ENCODE measurements around the gene SPSB3.

Gene SPSB3

GRCh38 chr16:1782408-1783264 is at the start of gene SPSB3, which contains the start of gene NUBP2:
Gene SPSB3 (minus strand): TSS chr16:1782571. CDS start chr16:1781483, 1,088 bp downstream.
Gene NUBP2 (plus strand): TSS chr16:1782960. CDS start chr16:1783021, 61 bp downstream.
- DNase-seq: peak; percentile 99

DNA sequence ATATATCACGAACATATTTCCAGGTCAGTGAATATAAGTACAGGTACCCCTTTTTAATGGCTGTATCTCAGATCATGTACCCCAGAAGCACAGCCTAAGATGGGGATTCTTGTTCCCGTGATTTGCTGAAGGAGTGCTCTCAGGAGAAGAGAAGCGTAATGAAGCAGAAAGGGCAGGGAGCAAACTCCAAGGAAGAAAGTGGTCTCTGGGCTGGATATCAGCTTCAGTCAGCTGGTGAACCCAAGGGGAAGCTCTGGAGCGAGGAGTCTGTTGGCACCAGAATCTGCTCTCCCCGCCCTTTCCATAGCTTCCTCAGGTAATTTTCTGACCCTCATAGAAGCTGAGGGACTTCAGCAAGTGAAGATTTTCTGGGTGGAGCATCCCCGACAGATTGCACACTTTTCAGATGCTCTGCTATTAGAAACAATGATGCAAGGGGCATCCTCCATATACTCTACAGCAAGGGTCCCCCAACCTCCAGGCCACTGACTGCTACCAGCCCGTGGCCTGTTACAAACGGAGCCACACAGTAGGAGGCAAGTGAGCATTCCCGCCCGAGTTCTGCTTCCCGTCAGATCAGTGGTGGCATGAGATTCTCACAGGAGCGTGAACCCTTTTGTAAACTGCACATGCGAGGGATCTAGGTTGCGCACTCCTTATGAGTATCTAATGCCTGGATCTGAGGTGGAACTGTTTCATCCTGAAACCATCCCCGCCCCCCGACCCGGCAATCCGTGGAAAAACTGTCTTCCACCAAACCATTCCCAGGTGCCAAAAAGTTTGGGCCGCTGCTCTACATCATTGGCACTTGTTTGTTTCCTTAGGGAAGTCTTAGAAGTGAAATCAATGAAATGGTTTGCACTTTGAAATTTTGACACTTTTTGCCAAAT is 49.1 kb upstream of the SPSB3 start:
- DNase-seq: no peak

DNA sequence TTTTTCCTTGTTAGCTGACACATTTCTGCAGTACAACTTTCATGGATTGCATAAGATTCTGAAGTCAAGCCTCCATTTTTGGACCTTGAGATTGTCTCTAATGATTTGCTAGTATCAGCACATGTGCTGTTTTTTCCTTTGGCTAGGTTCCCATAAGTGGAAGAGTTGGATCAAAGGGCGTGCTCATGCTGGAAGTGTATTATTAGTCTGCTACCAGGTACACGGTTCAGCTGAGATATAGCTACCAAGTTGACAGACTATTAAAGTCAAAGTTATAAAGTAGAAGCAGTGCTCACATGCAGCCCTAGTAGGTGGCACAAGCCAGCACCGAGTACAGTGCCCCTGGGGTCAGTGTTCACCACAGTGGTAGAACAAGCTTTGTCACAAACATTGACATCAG is 47.8 kb upstream of the SPSB3 start:
- DNase-seq: no peak

DNA sequence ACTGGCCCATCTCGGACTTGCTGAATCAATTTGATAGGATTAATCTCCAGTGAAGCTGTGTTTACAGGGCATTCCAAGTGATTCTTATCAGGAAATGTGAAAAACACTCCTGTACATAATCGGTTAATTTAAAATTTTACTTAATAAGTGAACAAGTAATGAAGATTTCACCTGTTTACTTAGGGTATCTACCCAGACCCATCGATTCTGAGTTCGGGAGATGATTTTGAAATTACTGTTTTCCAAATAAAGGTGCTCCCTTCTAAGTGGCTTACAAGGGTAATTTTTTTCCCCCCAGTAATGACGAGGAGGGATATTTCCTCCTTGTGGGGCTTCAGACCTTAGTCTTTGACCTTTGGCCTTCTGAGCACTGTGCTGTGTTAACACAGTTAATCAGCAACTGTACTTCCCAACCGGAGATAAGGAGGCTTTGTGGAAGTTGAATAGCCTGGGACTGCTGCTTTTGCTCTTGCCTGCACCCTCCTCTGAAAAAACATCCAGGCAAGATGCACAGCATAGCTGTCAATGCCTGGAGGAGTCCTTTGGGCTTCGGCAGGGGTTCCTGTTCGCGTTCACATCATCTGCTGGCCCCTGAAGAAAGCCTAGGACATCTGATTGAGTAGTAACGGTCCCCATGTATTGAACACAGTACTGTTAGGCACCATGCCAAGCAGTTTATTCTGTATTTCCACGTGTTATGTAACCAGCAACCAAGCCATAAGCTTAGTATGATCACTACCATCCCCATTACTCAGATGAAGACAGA is 46.5 kb upstream of the SPSB3 start:
- no peak for DNase-seq

DNA sequence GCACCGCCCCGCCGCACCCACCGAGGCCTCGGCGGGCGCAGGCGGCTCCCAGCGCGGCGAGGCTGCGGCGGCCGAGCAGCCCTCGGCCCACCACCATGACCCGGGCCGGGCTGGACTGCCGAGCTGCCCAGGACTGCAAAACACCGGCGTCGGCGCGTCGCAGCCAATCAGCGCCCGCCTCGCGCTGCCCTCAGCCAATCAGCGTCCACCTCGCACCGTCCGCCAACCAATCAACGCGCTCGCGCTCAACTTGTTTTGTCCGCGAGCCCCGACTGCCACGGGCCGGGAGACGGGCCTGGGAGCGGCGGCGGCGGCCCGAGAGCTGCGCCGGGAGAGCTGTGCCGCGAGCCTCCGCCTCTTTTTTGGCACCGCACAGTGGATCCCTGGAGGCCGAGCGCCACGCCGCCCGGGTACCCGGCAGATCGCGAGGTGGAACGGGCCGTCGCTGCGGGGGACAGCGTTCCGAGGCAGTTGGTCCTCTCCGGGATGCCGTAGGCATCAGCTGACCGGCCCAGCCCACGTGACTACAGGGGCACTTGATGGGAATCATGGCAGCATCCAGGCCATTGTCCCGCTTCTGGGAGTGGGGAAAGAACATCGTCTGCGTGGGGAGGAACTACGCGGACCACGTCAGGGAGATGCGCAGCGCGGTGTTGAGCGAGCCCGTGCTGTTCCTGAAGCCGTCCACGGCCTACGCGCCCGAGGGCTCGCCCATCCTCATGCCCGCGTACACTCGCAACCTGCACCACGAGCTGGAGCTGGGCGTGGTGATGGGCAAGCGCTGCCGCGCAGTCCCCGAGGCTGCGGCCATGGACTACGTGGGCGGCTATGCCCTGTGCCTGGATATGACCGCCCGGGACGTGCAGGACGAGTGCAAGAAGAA is 44.6 kb upstream of the SPSB3 start, which contains the start of the genes FAHD1 and HAGH:
Gene FAHD1, plus strand, starts transcription at position 516 of the 883 bp plus-strand sequence. Its CDS starts 33 bp downstream, at position 549.
Gene HAGH, minus strand, starts transcription at position 135 of the 883 bp plus-strand sequence. Its CDS starts 38 bp downstream, at position 97.
- peak; percentile 67 for DNase-seq

DNA sequence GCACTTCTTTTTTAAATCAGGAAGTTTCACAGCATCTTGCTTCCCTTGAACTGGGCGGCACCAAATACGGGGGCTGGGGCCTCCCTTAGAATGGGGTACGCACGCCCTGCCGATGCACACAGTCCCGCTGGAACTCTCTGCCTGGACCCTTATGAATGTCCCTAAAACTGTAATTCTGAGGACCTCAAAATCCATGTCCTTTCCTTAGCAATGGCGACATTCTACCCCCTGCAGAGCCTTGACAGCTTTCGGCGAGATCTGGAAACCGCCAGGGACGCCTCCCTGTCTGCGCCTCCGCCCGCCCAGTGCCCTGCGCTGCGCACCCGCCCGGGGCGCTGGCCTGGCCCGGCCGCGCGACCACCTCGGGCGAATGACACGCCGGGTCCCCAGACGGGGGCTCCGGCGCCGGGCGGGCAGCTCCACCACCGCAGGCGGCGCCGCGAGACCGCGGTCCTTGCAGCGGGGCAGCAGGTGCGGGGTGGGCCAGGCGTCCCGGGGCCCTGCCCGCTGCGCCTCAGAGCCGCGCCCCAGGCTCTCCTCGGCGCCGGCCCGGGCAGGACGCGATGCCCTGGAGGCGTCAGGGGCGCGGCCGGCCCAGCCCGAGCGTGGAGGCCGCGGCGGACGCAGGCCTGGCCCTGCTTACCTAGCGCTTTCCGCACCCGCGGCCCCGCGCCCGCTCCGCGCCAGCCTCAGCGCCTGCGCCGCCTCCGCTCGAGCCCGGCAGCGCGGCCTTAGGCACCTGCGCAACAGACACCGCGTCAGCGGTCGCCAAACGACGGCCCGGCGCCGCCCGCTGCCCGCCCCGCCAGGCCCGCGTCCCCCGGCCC is 43.7 kb upstream of the SPSB3 start:
- DNase-seq: no peak

DNA sequence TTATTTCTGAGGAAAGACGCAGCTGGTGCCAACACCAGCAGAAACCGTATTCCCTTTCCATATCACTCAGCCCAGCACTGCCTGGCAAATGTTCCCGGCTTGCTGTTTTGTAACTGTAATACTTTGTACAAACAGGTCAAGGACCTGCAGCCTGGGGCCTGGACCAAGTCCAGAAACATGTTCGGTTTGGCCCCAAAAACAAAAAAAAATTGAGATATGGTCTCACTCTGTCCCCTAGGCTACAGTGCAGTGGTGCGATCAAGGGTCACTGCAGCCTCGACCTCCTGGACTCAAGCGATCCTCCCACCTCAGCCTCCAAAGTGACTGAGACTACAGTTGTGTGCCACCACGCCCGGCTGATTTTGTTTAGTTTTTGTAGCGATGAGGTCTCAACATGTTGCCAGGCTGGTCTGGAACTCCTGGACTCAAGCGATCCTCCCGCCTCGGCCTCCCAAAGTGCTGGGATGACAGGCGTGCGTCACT is 43.1 kb upstream of the SPSB3 start:
- DNase-seq: no peak

GRCh38 chr16:1823821-1824220 is 41.5 kb upstream of the SPSB3 start:
- no peak for DNase-seq

GRCh38 chr16:1822801-1823200 is 40.4 kb upstream of the SPSB3 start:
- DNase-seq: no peak

DNA sequence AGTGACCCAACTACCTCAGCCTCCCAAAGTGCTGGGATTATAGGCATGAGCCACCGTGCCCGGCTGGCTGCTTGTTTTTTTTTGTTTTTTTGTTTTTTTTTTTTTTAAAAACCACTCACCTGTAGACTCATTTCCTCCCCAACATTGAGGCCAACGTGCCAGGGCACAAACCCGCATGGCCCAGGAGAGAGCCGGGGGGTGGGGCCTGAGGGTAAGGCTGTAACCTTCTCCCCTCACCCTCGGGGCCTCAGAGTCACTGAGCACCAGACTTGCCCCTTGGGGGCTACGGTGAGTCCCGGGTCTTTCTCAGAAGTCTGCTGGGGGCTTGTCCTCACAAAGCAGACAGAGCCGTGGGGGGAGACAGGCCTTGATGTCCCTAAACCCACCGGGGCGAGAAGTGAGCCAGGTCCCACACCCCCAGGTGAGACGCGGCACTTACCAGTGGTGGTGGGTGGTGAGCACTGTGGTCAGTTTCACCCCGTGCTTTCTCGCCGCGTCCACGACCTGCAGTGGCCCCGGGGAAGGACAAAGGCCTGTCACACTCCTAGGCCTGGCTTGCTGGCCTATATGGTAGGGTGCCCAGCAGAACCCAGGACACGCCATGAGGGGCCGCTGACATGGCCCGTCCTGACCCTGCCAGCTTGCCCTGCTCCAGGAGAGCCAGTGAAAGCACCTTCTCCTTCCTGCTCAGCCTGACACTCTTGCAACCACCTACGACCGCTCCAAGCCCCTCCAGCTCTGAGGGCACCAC is 39.7 kb upstream of the SPSB3 start:
- DNase-seq: no peak

DNA sequence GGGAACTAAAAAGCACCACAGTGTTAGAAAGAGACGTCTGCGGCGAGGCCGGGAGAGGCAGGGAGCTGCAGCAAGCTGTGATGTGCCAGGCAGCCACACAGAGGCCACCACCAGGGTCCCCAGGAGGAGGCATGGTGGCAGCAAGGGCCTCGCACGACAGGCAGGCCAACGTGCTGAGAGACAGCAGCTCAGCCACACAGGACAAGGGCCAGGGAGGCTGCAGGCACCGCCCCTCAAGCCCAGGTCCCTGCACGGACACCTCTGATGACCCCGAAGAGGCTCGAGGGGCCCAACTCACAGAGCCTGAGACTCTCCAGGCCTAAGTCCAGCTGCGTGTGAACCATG is 38.5 kb upstream of the SPSB3 start:
- DNase-seq: no peak

- DNase-seq: no peak
Observed at GRCh38 chr16:1820096-1820945, 38.0 kb upstream of the SPSB3 start.

DNA sequence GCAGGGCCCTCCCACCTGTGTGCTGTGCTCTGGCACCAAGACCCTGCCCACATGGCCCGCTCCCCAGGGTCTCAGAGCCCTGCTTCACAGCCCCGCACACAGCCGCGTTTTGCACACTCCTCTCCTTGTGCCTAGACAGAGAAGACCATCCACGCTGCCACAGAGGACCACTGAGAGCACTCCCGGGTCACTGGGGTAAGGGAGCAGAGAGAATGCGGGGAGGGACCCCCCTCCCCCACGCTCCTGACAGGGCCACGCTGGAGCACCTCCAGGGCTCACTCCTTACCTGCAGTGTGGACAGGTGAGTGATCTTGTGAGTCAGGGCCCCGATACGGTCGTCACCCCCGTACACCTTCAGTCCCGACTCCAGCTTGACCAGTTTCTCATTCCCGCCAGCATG is 37.2 kb upstream of the SPSB3 start:
- no peak for DNase-seq

GRCh38 chr16:1818873-1819525 is 36.6 kb upstream of the SPSB3 start:
- DNase-seq: no peak

DNA sequence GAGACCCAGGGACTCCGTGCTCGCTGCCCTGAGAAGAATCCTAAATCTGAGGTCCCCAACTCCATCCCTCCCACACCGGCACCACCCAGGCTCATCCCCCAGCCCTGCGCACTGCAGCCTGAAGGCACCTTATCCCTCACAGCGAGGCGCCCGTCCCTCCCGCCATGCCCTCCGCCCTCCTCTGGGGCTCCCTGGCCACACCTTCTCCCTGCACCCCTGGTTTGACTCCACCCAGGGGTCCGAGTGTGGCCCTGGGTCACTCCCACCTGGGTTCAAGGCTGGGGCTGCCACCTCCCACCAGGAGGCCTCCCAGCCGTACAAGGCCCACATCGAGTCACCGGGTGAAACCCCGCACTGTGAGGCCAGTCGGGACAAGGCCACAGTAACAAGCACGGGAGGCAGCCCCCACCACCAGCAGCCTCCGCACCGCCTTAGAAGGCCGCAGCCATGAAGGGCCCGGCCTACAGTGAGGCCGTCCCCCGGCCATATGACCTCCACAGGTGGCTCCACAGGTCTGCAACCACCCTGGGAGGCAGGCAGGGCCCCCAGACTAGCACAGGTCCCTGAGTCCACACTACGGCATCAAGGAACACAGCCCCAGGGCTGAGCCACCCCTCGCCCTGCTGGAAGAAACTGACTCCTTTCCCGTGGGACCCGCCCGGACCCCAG is 36.0 kb upstream of the SPSB3 start:
- no peak for DNase-seq

- no peak for DNase-seq
Observed at GRCh38 chr16:1817716-1818115, 35.3 kb upstream of the SPSB3 start.

- no peak for DNase-seq
Observed at GRCh38 chr16:1817276-1817589, 34.9 kb upstream of the SPSB3 start.

All from NCI-H2107 (cell line).